Neuronal stem cell (in vitro differentiated cells): ENCODE results near the gene PRR13.

ENCODE experiments used
- DNase-seq: peaks from one replicate; pipeline ENCODE4 v3.0.0-alpha.2; 2013; ENCODE audit warnings: low spot score
- H2AFZ ChIP-seq: one replicate; pipeline ENCODE4 v1.6.1; 2013; ENCODE audit warnings: mild to moderate bottlenecking, low read length, inconsistent platforms
- H2AK5ac ChIP-seq: 2 replicates; pipeline ENCODE4 v1.6.1; 2013; ENCODE audit warnings: low read depth, mild to moderate bottlenecking, inconsistent platforms, low read length, moderate library complexity, mixed read lengths
- H2BK120ac ChIP-seq: 2 replicates; pipeline ENCODE4 v1.6.1; 2013; ENCODE audit warnings: low read depth, mild to moderate bottlenecking, inconsistent platforms, low read length, moderate library complexity, mixed read lengths
- H2BK12ac ChIP-seq: one replicate; pipeline ENCODE4 v1.6.1; 2013; ENCODE audit warnings: low read length, inconsistent platforms
- H2BK15ac ChIP-seq: 2 replicates; pipeline ENCODE4 v1.6.1; 2013; ENCODE audit warnings: mild to moderate bottlenecking, low read length, inconsistent platforms, mixed read lengths
- H2BK5ac ChIP-seq: one replicate; pipeline ENCODE4 v1.6.1; 2013; ENCODE audit warnings: inconsistent platforms, mild to moderate bottlenecking, low read length, moderate library complexity
- H3K14ac ChIP-seq: one replicate; pipeline ENCODE4 v1.6.1; 2013; ENCODE audit warnings: low read length, inconsistent platforms
- H3K18ac ChIP-seq: 2 replicates; pipeline ENCODE4 v1.6.1; 2013; ENCODE audit warnings: low read length, inconsistent platforms
- H3K23ac ChIP-seq: 2 replicates; pipeline ENCODE4 v1.6.1; 2013; ENCODE audit warnings: low read depth, mild to moderate bottlenecking, mixed read lengths, low read length, inconsistent platforms; ENCODE audit not compliant: poor library complexity
- H3K27ac ChIP-seq: replicated peaks from 3 replicates; pipeline ENCODE4 v1.5.1; 2013; ENCODE audit warnings: low read length, inconsistent platforms
- H3K27me3 ChIP-seq, 3 experiments: 2 replicates each; pipeline ENCODE4 v1.6.1; 2013; ENCODE audit warnings: low read length in 3 of 3, mild to moderate bottlenecking in 2 of 3, inconsistent platforms in 1 of 3, low read depth in 1 of 3, mixed read lengths in 1 of 3, moderate library complexity in 1 of 3; ENCODE audit not compliant: control insufficient read depth in 3 of 3, insufficient read depth in 3 of 3
- H3K36me3 ChIP-seq, 2 donors: replicated peaks in 1 of 2; 2 replicates each; pipeline ENCODE4 v1.6.1; 2013; ENCODE audit warnings: low read length in 2 of 2; ENCODE audit not compliant: control insufficient read depth in 2 of 2, insufficient read depth in 2 of 2
- H3K4ac ChIP-seq: 2 replicates; pipeline ENCODE4 v1.6.1; 2013; ENCODE audit warnings: inconsistent platforms, mild to moderate bottlenecking, low read length, moderate library complexity
- H3K4me1 ChIP-seq, 2 donors: 1 replicate in 1 of 2; 2 replicates in 1 of 2; pipeline ENCODE4 v1.6.1; 2013; ENCODE audit warnings: low read length in 2 of 2, low read depth in 1 of 2; ENCODE audit not compliant: control insufficient read depth in 2 of 2, insufficient read depth in 1 of 2
- H3K4me2 ChIP-seq: one replicate; pipeline ENCODE4 v1.6.1; 2013; ENCODE audit warnings: mild to moderate bottlenecking, low read length, inconsistent platforms; ENCODE audit not compliant: insufficient read depth, poor library complexity, severe bottlenecking
- H3K4me3 ChIP-seq, 2 donors: 2 replicates each; pipeline ENCODE4 v1.5.1; 2013; ENCODE audit warnings: low read length in 2 of 2, mild to moderate bottlenecking in 2 of 2, inconsistent platforms in 1 of 2, moderate library complexity in 1 of 2
- H3K79me1 ChIP-seq: one replicate; pipeline ENCODE4 v1.6.1; 2013; ENCODE audit warnings: low read depth, mild to moderate bottlenecking, inconsistent platforms, low read length, moderate library complexity
- H3K9ac ChIP-seq: one replicate; pipeline ENCODE4 v1.6.1; 2013; ENCODE audit warnings: mild to moderate bottlenecking, low read depth, low read length, inconsistent platforms; ENCODE audit not compliant: poor library complexity
- H3K9me3 ChIP-seq, 2 donors: replicated peaks in 1 of 2; 2 replicates each; pipeline versions ENCODE3 to v1.6.1; 2013; ENCODE audit warnings: low read length in 2 of 2, mild to moderate bottlenecking in 2 of 2, inconsistent platforms in 1 of 2, low read depth in 1 of 2, mixed read lengths in 1 of 2, moderate library complexity in 1 of 2; ENCODE audit not compliant: control insufficient read depth in 2 of 2, insufficient read depth in 1 of 2
- H4K8ac ChIP-seq: one replicate; pipeline ENCODE4 v1.6.1; 2013; ENCODE audit warnings: low read depth, mild to moderate bottlenecking, inconsistent platforms, low read length, moderate library complexity
- H4K91ac ChIP-seq: one replicate; pipeline ENCODE4 v1.6.1; 2013; ENCODE audit warnings: low read length, low read depth, mild to moderate bottlenecking, inconsistent platforms; ENCODE audit not compliant: poor library complexity
- WGBS, 2 donors: extraction: QIAGEN DNeasy Blood & Tissue Kit; methylation state at CpG; one replicate each; pipeline ENCODE4 v1.1.7; 2013; ENCODE audit warnings: missing lambda C conversion rate in 2 of 2, mixed read lengths in 1 of 2; ENCODE audit not compliant: insufficient read length in 2 of 2, insufficient replicate concordance in 1 of 2; ENCODE audit errors: extremely low coverage in 2 of 2; 5-methylcytosine and 5-hydroxymethylcytosine counted together

Gene PRR13

GRCh38 chr12:53492830-53493609 lies 51.5 kb downstream of the PRR13 start:
- peak; percentile 90 for DNase-seq
- Histone ChIP-seq H4K8ac (no peak overlapping the region), H3K27me3 (no peaks in the 10 kb centered on the region), H3K36me3 (peaks cover 1 to 12% of the 10 kb centered on the region in 2 donors), H2AK5ac (no peak overlapping the region), H3K4me3 (peak overlapping the region; percentile 55 to 81), H2BK12ac (no peak overlapping the region), H3K79me1 (no peaks in the 10 kb centered on the region), H2AFZ (peak overlapping the region; percentile 74), H4K91ac (no peak overlapping the region), H2BK5ac (no peak overlapping the region), H3K4me1 (peaks cover 22 to 32% of the 10 kb centered on the region in 2 donors), H3K9ac (peak overlapping the region; percentile 71), H3K4me2 (peak overlapping the region; percentile 76), H3K27ac (peak overlapping the region; percentile 66), H3K23ac (peak overlapping the region; percentile 49), H3K9me3 (no peaks in the 10 kb centered on the region), H3K18ac (peak overlapping the region; percentile 89), H2BK120ac (no peak overlapping the region), H3K4ac (no peak overlapping the region), H2BK15ac (no peak overlapping the region), H3K14ac (no peak overlapping the region)
- WGBS, 2 donors = no CpG with 5 or more reads among the region's 52 CpGs

DNA sequence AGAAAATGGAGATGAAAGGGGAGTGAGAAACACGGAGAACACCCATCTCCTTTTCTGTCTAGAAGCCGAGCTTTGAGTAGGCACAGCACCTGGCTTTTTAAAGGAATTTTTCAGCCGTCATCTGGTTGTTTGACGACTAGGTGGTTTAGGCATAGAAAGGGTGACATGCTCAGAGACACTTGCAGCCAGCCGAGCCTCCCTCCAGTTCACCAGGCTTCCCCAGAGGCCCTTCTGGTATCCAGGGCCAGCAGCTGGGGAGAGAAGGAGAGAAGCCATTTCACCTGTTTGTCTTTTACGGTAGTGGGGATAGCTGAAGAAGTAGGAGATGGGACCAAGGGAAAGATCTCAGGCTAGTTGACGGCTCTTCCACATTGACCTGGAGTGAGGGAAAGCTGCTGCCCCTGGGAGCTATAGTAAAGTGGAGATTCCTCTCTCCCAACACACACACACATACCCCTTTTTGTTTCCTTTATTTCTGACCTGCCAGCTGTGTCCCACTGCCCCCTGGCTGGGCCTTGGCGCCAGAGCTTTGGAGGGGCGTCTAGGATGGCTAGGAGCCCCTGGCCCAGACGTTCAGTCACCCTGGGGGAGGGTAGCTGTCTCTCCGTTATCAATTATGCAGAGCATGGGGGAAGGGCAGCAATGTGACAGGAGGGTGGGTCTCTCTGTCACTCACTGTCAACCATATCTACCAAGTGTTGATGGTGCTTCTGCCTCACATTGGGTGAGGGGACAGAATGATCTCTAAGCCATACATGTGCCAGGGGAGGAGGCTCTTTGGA lies 52.3 kb downstream of the PRR13 start:
- H3K4me1 ChIP-seq = peaks cover 29 to 39% of the 10 kb centered on the region in 2 donors
- WGBS, 2 donors = no CpG with 5 or more reads among the region's 11 CpGs
- H3K27ac ChIP-seq = peak overlapping the region; percentile 38

More for the DNA sequence above, 52.3 kb downstream of the PRR13 start:
- Histone ChIP-seq H3K23ac (no peak overlapping the region), H3K9ac (no peak overlapping the region), H2AFZ (peak overlapping the region; percentile 74), H2BK120ac (no peak overlapping the region), H3K4me2 (peak overlapping the region; percentile 76), H3K18ac (peak overlapping the region; percentile 86), H3K4me3 (peak overlapping the region in 1 of 2 donors; percentile 55), H2BK12ac (no peak overlapping the region), H3K14ac (no peak overlapping the region), H4K8ac (no peak overlapping the region), H3K9me3 (no peaks in the 10 kb centered on the region), H2AK5ac (no peak overlapping the region), H4K91ac (no peak overlapping the region), H3K36me3 (peaks cover 0 to 10% of the 10 kb centered on the region in 2 donors), H3K79me1 (no peaks in the 10 kb centered on the region), H3K27me3 (no peaks in the 10 kb centered on the region), H2BK15ac (peak overlapping the region; percentile 4), H3K4ac (no peak overlapping the region), H2BK5ac (no peak overlapping the region)
- DNase-seq = no peak
